GM19351 (cell line): ENCODE data around the gene KRT6A.
"Not testable (repeated sequence)": the region's sequence is repeated elsewhere in the genome, so short reads cannot be mapped to it uniquely, and the experiment has no call there.

Source experiments
- ATAC-seq: cut with Tn5 transposase; IDR thresholded peaks from one replicate; pipeline ENCODE4 v1.9.1; 2021; ENCODE audit warnings: mild to moderate bottlenecking, moderate library complexity; ENCODE audit not compliant: unreplicated experiment

The KRT6A gene

GRCh38 chr12:52506858-52507715 is 14.0 kb upstream of the KRT6A start:
- no peak for ATAC-seq

- no peak for ATAC-seq
Measured at GRCh38 chr12:52502877-52503276, 9.8 kb upstream of the KRT6A start.

GRCh38 chr12:52501490-52501889 is 8.4 kb upstream of the KRT6A start:
- no peak for ATAC-seq

GRCh38 chr12:52500574-52500973 is 7.5 kb upstream of the KRT6A start:
- ATAC-seq = not testable (repeated sequence)

- no peak for ATAC-seq
Measured at GRCh38 chr12:52499806-52500560, 6.9 kb upstream of the KRT6A start.

GRCh38 chr12:52498946-52499345 is 5.9 kb upstream of the KRT6A start:
- no peak for ATAC-seq

- ATAC-seq = no peak
Measured at GRCh38 chr12:52497975-52498374, 4.9 kb upstream of the KRT6A start.

GRCh38 chr12:52496590-52497071 is 3.6 kb upstream of the KRT6A start:
- no peak for ATAC-seq

GRCh38 chr12:52496054-52496453 is 3.0 kb upstream of the KRT6A start:
- no peak for ATAC-seq

GRCh38 chr12:52495389-52495788 is 2.3 kb upstream of the KRT6A start:
- no peak for ATAC-seq

GRCh38 chr12:52494518-52494917 is 1.5 kb upstream of the KRT6A start:
- no peak for ATAC-seq

GRCh38 chr12:52494100-52494499 is 1.0 kb upstream of the KRT6A start:
- no peak for ATAC-seq

- ATAC-seq = not testable (repeated sequence)
Measured at GRCh38 chr12:52492405-52492804, 652 bp downstream of the KRT6A start.

- not testable (repeated sequence) for ATAC-seq
Measured at GRCh38 chr12:52491495-52491894, 1.6 kb downstream of the KRT6A start.

- ATAC-seq = no peak
Measured at GRCh38 chr12:52488736-52489135, 4.3 kb downstream of the KRT6A start.

GRCh38 chr12:52487744-52488443 is 5.2 kb downstream of the KRT6A start:
- ATAC-seq = not testable (repeated sequence)

GRCh38 chr12:52487211-52487610 is 5.8 kb downstream of the KRT6A start:
- no peak for ATAC-seq

- ATAC-seq = no peak
Measured at GRCh38 chr12:52486166-52487105, 6.6 kb downstream of the KRT6A start.

- no peak for ATAC-seq
Measured at GRCh38 chr12:52480073-52480472, 13.0 kb downstream of the KRT6A start.

GRCh38 chr12:52477651-52478050 is 15.4 kb downstream of the KRT6A start:
- no peak for ATAC-seq
